PC-3 (cell line): ENCODE results near the gene RAD51D. TPM values are rescaled to one million over a fixed set of nuclear protein-coding genes. Genes with fewer than 3 reads are reported as not detected.

Experiments used
- ATAC-seq: fragments of 200-7000 bp; cut with Tn5 transposase; 2 replicates; pipeline ENCODE4 v1.9.1; 2020; ENCODE audit warnings: mild to moderate bottlenecking, moderate library complexity
- BruUV-seq: library from RNA; stranded (reverse); fragments of 400-500 nt; replicated peaks from 2 replicates; lab custom pipeline; 2021; lab: Mats Ljungman, UMichigan
- CTCF ChIA-PET: fragments of 300-600 bp; sonication (Branson Sonifier 250); formaldehyde crosslinking; loops from one replicate; lab custom pipeline; 2022; ENCODE audit warnings: antibody characterized with exemption; lab: Charles Lee
- POLR2A ChIA-PET: fragments of 300-600 bp; sonication (Branson Sonifier 250); formaldehyde crosslinking; loops from one replicate; lab custom pipeline; 2022; ENCODE audit warnings: antibody characterized with exemption; ENCODE audit not compliant: unreplicated experiment; lab: Charles Lee
- DNase-seq: peaks from one replicate; pipeline ENCODE4 v3.0.0-alpha.2; 2015
- H2AFZ ChIP-seq: fragments of 300-600 bp; sonication (generic); 2 replicates; pipeline ENCODE4 v1.6.0; 2016; ENCODE audit warnings: antibody characterized with exemption, low read length
- H3F3A ChIP-seq: fragments of 300-600 bp; sonication (generic); one replicate; pipeline ENCODE4 v1.6.0; 2017; ENCODE audit warnings: antibody characterized with exemption, low read length, control low read depth, mild to moderate bottlenecking; ENCODE audit not compliant: unreplicated experiment
- H3K27ac ChIP-seq: fragments of 300-600 bp; sonication (generic); 2 replicates; pipeline ENCODE4 v1.5.1; 2016; ENCODE audit warnings: mild to moderate bottlenecking, low read length
- H3K27me3 ChIP-seq: fragments of 300-600 bp; sonication (generic); 2 replicates; pipeline ENCODE4 v1.6.1; 2016; ENCODE audit warnings: low read length, mixed read lengths
- H3K36me3 ChIP-seq: fragments of 300-600 bp; sonication (generic); 2 replicates; pipeline ENCODE4 v1.6.1; 2016; ENCODE audit warnings: low read depth, mixed run types, low read length, mixed read lengths
- H3K4me1 ChIP-seq: fragments of 300-600 bp; sonication (generic); 2 replicates; pipeline ENCODE4 v1.5.1; 2016; ENCODE audit warnings: low read length; ENCODE audit not compliant: insufficient read depth
- H3K4me2 ChIP-seq: fragments of 300-600 bp; sonication (generic); 2 replicates; pipeline ENCODE4 v1.6.0; 2016; ENCODE audit warnings: low read length
- H3K4me3 ChIP-seq: fragments of 300-600 bp; sonication (generic); 2 replicates; pipeline ENCODE4 v1.5.1; 2016; ENCODE audit warnings: mild to moderate bottlenecking, low read length, mixed read lengths
- H3K79me2 ChIP-seq: fragments of 300-600 bp; sonication (generic); 2 replicates; pipeline ENCODE4 v1.6.1; 2017; ENCODE audit warnings: low read length, mixed read lengths
- H3K9ac ChIP-seq: fragments of 300-600 bp; sonication (generic); 2 replicates; pipeline ENCODE4 v1.6.0; 2016; ENCODE audit warnings: mild to moderate bottlenecking, low read length
- H3K9me2 ChIP-seq: fragments of 300-600 bp; sonication (generic); replicated peaks from 2 replicates; pipeline ENCODE4 v1.6.1; 2016; ENCODE audit warnings: mixed run types, low read length, mixed read lengths
- H3K9me3 ChIP-seq: fragments of 300-600 bp; sonication (generic); 2 replicates; pipeline ENCODE4 v1.6.1; 2016; ENCODE audit warnings: low read length, mixed read lengths
- H4K20me1 ChIP-seq: fragments of 300-600 bp; sonication (generic); 2 replicates; pipeline ENCODE4 v1.6.1; 2016; ENCODE audit warnings: low read length, mixed read lengths
- CTCF ChIP-seq: fragments of 300-600 bp; sonication (generic); conservative IDR thresholded peaks from 2 replicates; pipeline ENCODE4 v1.5.1; 2017; ENCODE audit warnings: antibody characterized with exemption, low read depth, mild to moderate bottlenecking, low read length
- EZH2 ChIP-seq: fragments of 300-600 bp; sonication (generic); IDR thresholded peaks from one replicate; pipeline ENCODE4 v1.6.1; 2017; ENCODE audit warnings: antibody characterized with exemption, mild to moderate bottlenecking, low read length; ENCODE audit not compliant: unreplicated experiment
- EZH2phosphoT487 ChIP-seq: fragments of 300-600 bp; sonication (generic); IDR thresholded peaks from 2 replicates; pipeline ENCODE4 v1.6.1; 2018; ENCODE audit warnings: mild to moderate bottlenecking, antibody characterized with exemption, low read length, borderline replicate concordance
- intact Hi-C: fragments of 100-400 bp; cut with micrococcal nuclease; formaldehyde crosslinking; loops from 2 replicates; pipeline ENCODE4 v1.9.0; 2023
- total RNA-seq: library from RNA; depleted of rRNA; stranded (reverse); fragments of >200 nt; gene quantifications from 2 replicates; pipeline ENCODE4 v1.2.3, GENCODE V29; 2014

Gene RAD51D
- total RNA-seq, 1 experiment from 2014 or later, result 10.7 TPM

- Histone ChIP-seq H2AFZ (0 out of 2 replicates have a peak overlapping the region, but pooled peaks have one; percentile 0), H3K79me2 (peaks cover 47% of the 10 kb centered on the region), H3K9me3 (no peaks in the 10 kb centered on the region), H3F3A (peaks cover 6% of the 10 kb centered on the region), H3K4me3 (peak overlapping the region; percentile 88), H3K9ac (peak overlapping the region; percentile 100), H3K36me3 (no peaks in the 10 kb centered on the region), H3K27me3 (no peaks in the 10 kb centered on the region), H3K4me1 (peaks cover 47% of the 10 kb centered on the region), H3K4me2 (peak overlapping the region; percentile 96), H4K20me1 (no peaks in the 10 kb centered on the region), H3K27ac (peak overlapping the region; percentile 99), H3K9me2 (no peaks in the 10 kb centered on the region)
- ChIA-PET POLR2A (interaction anchor here (0.6 kb wide), 1 partner anchor 21 kb away, joined by 3 read pairs; no protein-coding TSS in a partner anchor), CTCF (no interaction called here)
- TF ChIP-seq CTCF (0 out of 2 replicates have a peak, but pooled peaks have one; percentile 14), EZH2phosphoT487 (no peak)
- DNase-seq, result no peak
- TSS peak; percentile 52 for BruUV-seq
- peak; percentile 21 for ATAC-seq
- intact Hi-C loops, result loop anchor here (5.0 kb wide), 1 partner anchor 66 kb away; no protein-coding TSS in a partner anchor
Measured at GRCh38 chr17:35088356-35088880, 31.2 kb downstream of the RAD51D start.

- Histone ChIP-seq H3K4me2 (peak overlapping the region; percentile 96), H3K9ac (peak overlapping the region; percentile 100), H3F3A (peaks cover 12% of the 10 kb centered on the region), H3K9me3 (no peaks in the 10 kb centered on the region), H4K20me1 (no peaks in the 10 kb centered on the region), H3K4me1 (peaks cover 53% of the 10 kb centered on the region), H3K79me2 (peaks cover 53% of the 10 kb centered on the region), H3K9me2 (no peaks in the 10 kb centered on the region), H3K27ac (peak overlapping the region; percentile 99), H3K36me3 (no peaks in the 10 kb centered on the region), H3K4me3 (peak overlapping the region; percentile 88), H2AFZ (no peak overlapping the region), H3K27me3 (no peaks in the 10 kb centered on the region)
- ChIA-PET CTCF (no interaction called here), POLR2A (interaction anchor here (0.6 kb wide), 1 partner anchor 20 kb away, joined by 3 read pairs; no protein-coding TSS in a partner anchor)
- intact Hi-C loops, result loop anchor here (5.0 kb wide), 1 partner anchor 66 kb away; no protein-coding TSS in a partner anchor
- no peak for TF ChIP-seq EZH2
- no peak for TF ChIP-seq CTCF
- no peak for TF ChIP-seq EZH2phosphoT487
- BruUV-seq, result no TSS peak
- peak; percentile 47 for DNase-seq
- ATAC-seq, result no peak
Measured at GRCh38 chr17:35087731-35088355, 31.8 kb downstream of the RAD51D start.
